Right lobe of liver (tissue), 4 donors: Measurements from ENCODE around the gene MTMR2.
"Not testable (repeated sequence)": the region's sequence is repeated elsewhere in the genome, so short reads cannot be mapped to it uniquely, and the experiment has no call there.

Experiments used
- POLR2A ChIP-seq: fragments of 450-650 bp; IDR thresholded peaks from one replicate; pipeline ENCODE4 v1.6.1; 2017; ENCODE audit warnings: antibody characterized with exemption, mild to moderate bottlenecking
- TF ChIP-seq, protein P1 (sequence below), 4 donors: fragments of 200-600 bp in 3 of 4; fragments of 450-650 bp in 1 of 4; IDR thresholded peaks; one replicate each; pipeline versions ENCODE4 v1.5.1 to v1.8.0; 2016 to 2022; ENCODE audit warnings: antibody characterized with exemption in 4 of 4, mild to moderate bottlenecking in 2 of 4
- donor health status: DM: no; HTN: no; CAD: no.
- donor health status: DM: no; HTN: no; CAD: no.
- donor health status: DM: no; HTN: yes; CAD: no.

DNA sequence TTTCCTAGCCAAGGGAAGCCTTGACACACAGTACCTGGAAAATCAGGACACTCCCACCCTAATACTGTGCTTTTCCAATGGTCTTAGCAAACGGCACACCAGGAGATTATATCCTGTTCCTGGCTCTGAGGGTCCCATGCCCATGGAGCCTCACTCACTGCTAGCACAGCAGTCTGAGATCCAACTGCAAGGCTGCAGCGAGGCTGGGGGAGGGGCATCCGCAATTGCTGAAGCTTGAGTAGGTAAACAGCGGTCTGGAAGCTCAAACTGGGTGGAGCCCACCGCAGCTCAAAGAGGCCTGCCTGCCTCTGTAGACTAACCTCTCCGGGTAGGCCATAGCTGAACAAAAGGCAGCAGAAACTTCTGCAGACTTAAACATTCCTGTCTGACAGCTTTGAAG is 117.4 kb downstream of the MTMR2 start:
- not testable (repeated sequence) for TF ChIP-seq POLR2A
- TF ChIP-seq, protein P1, sequence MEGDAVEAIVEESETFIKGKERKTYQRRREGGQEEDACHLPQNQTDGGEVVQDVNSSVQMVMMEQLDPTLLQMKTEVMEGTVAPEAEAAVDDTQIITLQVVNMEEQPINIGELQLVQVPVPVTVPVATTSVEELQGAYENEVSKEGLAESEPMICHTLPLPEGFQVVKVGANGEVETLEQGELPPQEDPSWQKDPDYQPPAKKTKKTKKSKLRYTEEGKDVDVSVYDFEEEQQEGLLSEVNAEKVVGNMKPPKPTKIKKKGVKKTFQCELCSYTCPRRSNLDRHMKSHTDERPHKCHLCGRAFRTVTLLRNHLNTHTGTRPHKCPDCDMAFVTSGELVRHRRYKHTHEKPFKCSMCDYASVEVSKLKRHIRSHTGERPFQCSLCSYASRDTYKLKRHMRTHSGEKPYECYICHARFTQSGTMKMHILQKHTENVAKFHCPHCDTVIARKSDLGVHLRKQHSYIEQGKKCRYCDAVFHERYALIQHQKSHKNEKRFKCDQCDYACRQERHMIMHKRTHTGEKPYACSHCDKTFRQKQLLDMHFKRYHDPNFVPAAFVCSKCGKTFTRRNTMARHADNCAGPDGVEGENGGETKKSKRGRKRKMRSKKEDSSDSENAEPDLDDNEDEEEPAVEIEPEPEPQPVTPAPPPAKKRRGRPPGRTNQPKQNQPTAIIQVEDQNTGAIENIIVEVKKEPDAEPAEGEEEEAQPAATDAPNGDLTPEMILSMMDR (IDR thresholded peaks at IDR 0.05) = not testable (repeated sequence)
